NB4 (cell line): ENCODE measurements around the gene SMARCAL1.

ENCODE experiments used
- DNase-seq: peaks from one replicate; pipeline ENCODE4 v3.0.0; 2010; ENCODE audit warnings: low read depth
- H3K4me3 ChIP-seq: one replicate; pipeline ENCODE4 v1.5.1; 2011; ENCODE audit warnings: mild to moderate bottlenecking, low read depth, low read length, moderate library complexity
- CTCF ChIP-seq: IDR thresholded peaks from one replicate; pipeline ENCODE4 v1.5.1; 2012; ENCODE audit warnings: low read depth, low read length
- MAX ChIP-seq: IDR thresholded peaks from 2 replicates; pipeline ENCODE4 v1.6.1; 2011; ENCODE audit warnings: low read depth, low read length
- MYC ChIP-seq: IDR thresholded peaks from 2 replicates; pipeline ENCODE4 v1.6.1; 2011; ENCODE audit warnings: low read depth, low read length
- POLR2A ChIP-seq: IDR thresholded peaks from 2 replicates; pipeline ENCODE4 v1.6.1; 2011; ENCODE audit warnings: mild to moderate bottlenecking; ENCODE audit not compliant: insufficient read length; ENCODE audit errors: extremely low read depth

The SMARCAL1 gene

GRCh38 chr2:216500572-216500971 is 88.3 kb downstream of the SMARCAL1 start:
- TF ChIP-seq POLR2A, result no peak
- TF ChIP-seq CTCF, result no peak
- no peak for TF ChIP-seq MYC
- no peak for TF ChIP-seq MAX
- peak overlapping the region; percentile 86 for H3K4me3 ChIP-seq
- no peak for DNase-seq

GRCh38 chr2:216501854-216502253 is 89.6 kb downstream of the SMARCAL1 start:
- DNase-seq, result no peak
- no peak for TF ChIP-seq POLR2A
- no peak for TF ChIP-seq MYC
- TF ChIP-seq CTCF, result no peak
- no peak for TF ChIP-seq MAX
- H3K4me3 ChIP-seq, result peak overlapping the region; percentile 86

DNA sequence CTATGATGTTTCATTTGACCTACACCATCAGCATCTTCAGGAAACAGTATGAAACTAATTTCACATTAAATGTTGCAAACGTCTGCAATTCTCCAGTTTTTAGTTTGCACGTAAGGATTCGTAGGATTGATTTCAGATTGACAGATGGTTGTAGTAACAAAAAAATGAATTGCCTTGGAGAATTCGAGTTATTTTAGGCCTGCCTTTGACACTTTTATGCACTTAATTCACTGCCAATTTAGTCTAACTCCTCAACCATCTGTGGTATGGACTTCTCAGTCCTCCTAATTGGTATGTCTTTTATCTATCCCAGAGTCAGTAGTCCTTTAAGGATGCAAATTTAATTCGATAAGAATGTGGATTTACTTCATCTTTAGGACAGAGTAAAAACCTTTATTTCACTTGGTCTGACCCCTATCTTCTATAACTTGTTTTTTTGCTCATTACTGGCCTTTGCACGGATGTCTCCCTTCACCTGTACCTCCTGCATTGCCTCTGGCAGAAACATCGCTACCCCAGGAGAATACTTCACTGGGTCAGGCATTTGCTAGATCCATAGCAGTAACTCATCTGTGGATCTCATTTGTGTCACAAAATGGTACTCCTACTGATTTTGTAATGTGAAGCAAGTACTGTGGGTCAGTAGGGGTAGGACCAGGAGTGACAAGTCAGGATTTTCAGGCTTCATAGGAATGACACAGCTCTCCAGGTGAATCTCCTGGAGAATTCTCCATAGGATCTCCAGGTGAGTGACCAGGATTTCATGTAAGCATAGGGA is 90.3 kb downstream of the SMARCAL1 start:
- H3K4me3 ChIP-seq, result peak overlapping the region; percentile 43
- TF ChIP-seq POLR2A (no peak), CTCF (no peak), MAX (no peak), MYC (no peak)
- peak; percentile 20 for DNase-seq

DNA sequence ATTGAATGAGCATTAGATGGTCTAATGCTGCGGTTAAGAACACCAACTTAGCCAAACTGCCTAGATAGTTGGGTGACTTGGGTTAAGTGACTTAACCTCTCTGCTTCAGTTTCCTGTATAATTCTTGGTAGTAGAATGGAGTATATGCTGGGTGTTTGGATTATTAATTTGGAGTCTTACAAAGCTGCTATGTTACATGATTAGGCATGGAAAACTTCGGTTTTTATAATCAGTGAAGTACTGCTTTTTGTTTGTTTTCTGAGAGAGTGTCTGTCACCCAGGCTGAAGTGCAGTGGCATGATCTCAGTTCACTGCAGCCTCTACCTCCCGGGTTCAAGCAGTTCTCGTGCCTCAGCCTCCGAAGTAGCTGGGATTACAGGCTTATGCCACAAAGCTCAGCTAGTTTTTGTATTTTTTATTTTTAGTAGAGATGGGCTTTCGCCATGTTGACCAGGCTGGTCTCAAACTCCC is 90.9 kb downstream of the SMARCAL1 start:
- DNase-seq, result no peak
- H3K4me3 ChIP-seq, result peak overlapping the region; percentile 43
- no peak for TF ChIP-seq POLR2A
- TF ChIP-seq CTCF, result no peak
- TF ChIP-seq MYC, result no peak
- no peak for TF ChIP-seq MAX

DNA sequence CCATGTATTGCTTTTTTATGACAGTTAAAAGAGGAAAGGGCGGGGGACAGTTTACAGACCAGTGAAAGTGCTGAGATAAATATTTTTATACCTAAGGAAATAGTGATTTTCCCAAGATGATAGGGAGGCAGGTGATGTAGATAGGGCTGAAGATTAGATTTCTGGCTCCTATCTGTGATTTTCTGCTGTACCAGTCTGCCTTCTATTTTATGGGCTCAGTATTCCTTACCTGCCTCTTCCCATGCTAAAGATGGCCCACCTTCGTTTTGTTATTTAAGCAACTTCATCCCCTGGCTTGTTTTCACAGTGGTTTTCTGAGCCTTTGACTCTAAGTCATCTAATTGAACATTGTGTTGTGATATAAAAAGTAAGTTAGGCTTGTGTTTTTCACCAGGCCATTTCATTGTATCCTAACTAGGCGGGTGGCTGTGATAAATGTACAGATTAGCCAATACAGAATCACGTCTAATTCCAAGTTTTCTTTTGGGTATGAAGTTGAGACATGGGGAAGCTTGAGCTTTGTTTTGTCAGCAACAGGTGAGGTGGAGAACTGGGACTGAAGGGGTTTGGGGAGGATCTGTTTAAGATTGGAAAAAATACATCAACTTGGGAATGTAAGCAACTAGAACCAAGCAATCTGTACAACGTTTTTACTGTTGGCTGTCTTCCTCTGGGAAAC is 91.6 kb downstream of the SMARCAL1 start:
- H3K4me3 ChIP-seq, result no peak overlapping the region
- DNase-seq, result peak; percentile 22
- TF ChIP-seq CTCF (no peak), MAX (no peak), POLR2A (no peak), MYC (no peak)
